Mesenchymal stem cell (in vitro differentiated cells and primary cell): ENCODE data around the gene TEX29.
A peak's percentile ranks its signal among the peaks of the same experiment; 100 is the strongest.

Experiments
- DNase-seq: peaks from one replicate; pipeline ENCODE4 v3.0.0-alpha.2; 2013
- H2AFZ ChIP-seq: one replicate; pipeline ENCODE4 v1.6.1; 2013; ENCODE audit warnings: low read depth, mild to moderate bottlenecking, control low read depth, inconsistent platforms, low read length, moderate library complexity
- H2AK5ac ChIP-seq: 2 replicates; pipeline ENCODE4 v1.6.1; 2013; ENCODE audit warnings: low read length, moderate library complexity, mild to moderate bottlenecking, inconsistent platforms; ENCODE audit not compliant: severe bottlenecking
- H2BK120ac ChIP-seq: one replicate; pipeline ENCODE4 v1.6.1; 2013; ENCODE audit warnings: low read depth, mild to moderate bottlenecking, inconsistent platforms, low read length, moderate library complexity
- H2BK12ac ChIP-seq, 2 experiments: one replicate each; pipeline ENCODE4 v1.6.1; 2013; ENCODE audit warnings: inconsistent platforms in 2 of 2, low read length in 2 of 2, mild to moderate bottlenecking in 2 of 2, moderate library complexity in 2 of 2, control low read depth in 1 of 2
- H2BK15ac ChIP-seq: one replicate; pipeline ENCODE4 v1.6.1; 2013; ENCODE audit warnings: mild to moderate bottlenecking, low read depth, inconsistent platforms; ENCODE audit not compliant: poor library complexity, severe bottlenecking
- H2BK5ac ChIP-seq: 2 replicates; pipeline ENCODE4 v1.6.1; 2013; ENCODE audit warnings: low read depth, mild to moderate bottlenecking, low read length, control low read depth, inconsistent platforms; ENCODE audit not compliant: poor library complexity, severe bottlenecking
- H3K14ac ChIP-seq, 2 experiments: one replicate each; pipeline ENCODE4 v1.6.1; 2013; ENCODE audit warnings: inconsistent platforms in 2 of 2, low read length in 2 of 2, control low read depth in 1 of 2, mild to moderate bottlenecking in 1 of 2, moderate library complexity in 1 of 2
- H3K18ac ChIP-seq, 2 experiments: one replicate each; pipeline ENCODE4 v1.6.1; 2013; ENCODE audit warnings: inconsistent platforms in 2 of 2, low read length in 2 of 2, control low read depth in 1 of 2, low read depth in 1 of 2, mild to moderate bottlenecking in 1 of 2
- H3K23ac ChIP-seq, 2 experiments: one replicate each; pipeline ENCODE4 v1.6.1; 2013; ENCODE audit warnings: inconsistent platforms in 2 of 2, low read length in 2 of 2, mild to moderate bottlenecking in 2 of 2, moderate library complexity in 2 of 2, control low read depth in 1 of 2
- H3K27ac ChIP-seq: 2 replicates; pipeline ENCODE4 v1.5.1; 2013; ENCODE audit warnings: mild to moderate bottlenecking, moderate library complexity, low read length, control low read depth, inconsistent platforms; ENCODE audit not compliant: poor library complexity, severe bottlenecking
- H3K27me3 ChIP-seq, 2 experiments: 2 replicates each; pipeline versions ENCODE4 v1.6.1 to v1.7.0; 2013; ENCODE audit warnings: low read length in 2 of 2, mild to moderate bottlenecking in 2 of 2, moderate library complexity in 2 of 2, control low read depth in 1 of 2, inconsistent platforms in 1 of 2; ENCODE audit not compliant: control insufficient read depth in 1 of 2, insufficient read depth in 1 of 2
- H3K36me3 ChIP-seq, 2 experiments: 2 replicates each; pipeline versions ENCODE4 v1.6.1 to v1.7.0; 2013; ENCODE audit warnings: low read length in 2 of 2, control low read depth in 1 of 2, inconsistent platforms in 1 of 2, low read depth in 1 of 2, mild to moderate bottlenecking in 1 of 2; ENCODE audit not compliant: insufficient read depth in 2 of 2, control insufficient read depth in 1 of 2
- H3K4ac ChIP-seq, 2 experiments: one replicate each; pipeline ENCODE4 v1.6.1; 2013; ENCODE audit warnings: inconsistent platforms in 2 of 2, low read length in 2 of 2, mild to moderate bottlenecking in 2 of 2, moderate library complexity in 2 of 2, control low read depth in 1 of 2, low read depth in 1 of 2
- H3K4me1 ChIP-seq: 2 replicates; pipeline ENCODE4 v1.6.1; 2013; ENCODE audit warnings: low read depth, low read length, control low read depth; ENCODE audit not compliant: control insufficient read depth, insufficient read depth
- H3K4me2 ChIP-seq: 2 replicates; pipeline ENCODE4 v1.6.1; 2013; ENCODE audit warnings: low read length, mild to moderate bottlenecking, inconsistent platforms; ENCODE audit not compliant: poor library complexity, severe bottlenecking
- H3K4me3 ChIP-seq, 2 experiments: 2 replicates each; pipeline versions ENCODE4 v1.5.1 to v1.7.0; 2013; ENCODE audit warnings: low read length in 2 of 2, mild to moderate bottlenecking in 2 of 2, control low read depth in 1 of 2, low read depth in 1 of 2; ENCODE audit not compliant: insufficient read depth in 1 of 2
- H3K79me1 ChIP-seq: replicated peaks from 2 replicates; pipeline ENCODE4 v1.6.1; 2013; ENCODE audit warnings: mild to moderate bottlenecking, control low read depth, low read length, inconsistent platforms; ENCODE audit not compliant: poor library complexity, severe bottlenecking
- H3K9ac ChIP-seq: 2 replicates; pipeline ENCODE4 v1.7.0; 2013; ENCODE audit warnings: mild to moderate bottlenecking, low read length, moderate library complexity
- H3K9me3 ChIP-seq: 2 replicates; pipeline ENCODE4 v1.7.0; 2013; ENCODE audit warnings: mild to moderate bottlenecking, low read length; ENCODE audit not compliant: control insufficient read depth
- H4K8ac ChIP-seq: one replicate; pipeline ENCODE4 v1.6.1; 2013; ENCODE audit warnings: inconsistent platforms, mild to moderate bottlenecking, low read length, moderate library complexity
- H4K91ac ChIP-seq: one replicate; pipeline ENCODE4 v1.6.1; 2013; ENCODE audit warnings: mild to moderate bottlenecking, low read length, inconsistent platforms
- WGBS: methylation state at CpG from one replicate; pipeline ENCODE4 v1.1.7; 2013; ENCODE audit warnings: mixed read lengths; 5-methylcytosine and 5-hydroxymethylcytosine counted together

Gene TEX29

GRCh38 chr13:111291908-111292307 lies 28.5 kb upstream of the TEX29 start:
- DNase-seq: no peak
- no peak overlapping the region for H3K18ac ChIP-seq
- H3K4me2 ChIP-seq: no peak overlapping the region
- no peak overlapping the region for H3K9ac ChIP-seq
- peak overlapping the region; percentile 21 for H4K8ac ChIP-seq
- H3K4me3 ChIP-seq: no peak overlapping the region
- 97% methylated on average over 14 of the region's 14 CpGs for WGBS
- no peak overlapping the region for H2BK15ac ChIP-seq
- no peak overlapping the region for H2BK120ac ChIP-seq
- H3K14ac ChIP-seq: no peak overlapping the region
- H3K27me3 ChIP-seq: no peaks in the 10 kb centered on the region
- no peak overlapping the region for H3K4ac ChIP-seq
- no peak overlapping the region for H2BK5ac ChIP-seq
- no peaks in the 10 kb centered on the region for H3K9me3 ChIP-seq
- peaks cover 42% of the 10 kb centered on the region for H3K79me1 ChIP-seq
- no peak overlapping the region for H2AFZ ChIP-seq
- peaks cover 3% of the 10 kb centered on the region for H3K4me1 ChIP-seq
- H2AK5ac ChIP-seq: no peak overlapping the region
- no peak overlapping the region for H3K27ac ChIP-seq
- H3K36me3 ChIP-seq: peaks cover 50 to 97% of the 10 kb centered on the region in 2 experiments
- H4K91ac ChIP-seq: no peak overlapping the region
- H2BK12ac ChIP-seq: no peak overlapping the region
- no peak overlapping the region for H3K23ac ChIP-seq

GRCh38 chr13:111292710-111293485 lies 27.5 kb upstream of the TEX29 start:
- H2AK5ac ChIP-seq: no peak overlapping the region
- H2BK5ac ChIP-seq: no peak overlapping the region
- peaks cover 44 to 97% of the 10 kb centered on the region in 2 experiments for H3K36me3 ChIP-seq
- H4K91ac ChIP-seq: no peak overlapping the region
- H3K4me2 ChIP-seq: no peak overlapping the region
- no peak overlapping the region for H3K4ac ChIP-seq
- H3K9ac ChIP-seq: no peak overlapping the region
- no peak overlapping the region for H3K18ac ChIP-seq
- no peak overlapping the region for H3K27ac ChIP-seq
- H2AFZ ChIP-seq: no peak overlapping the region
- no peaks in the 10 kb centered on the region for H3K9me3 ChIP-seq
- no peak overlapping the region for H2BK120ac ChIP-seq
- 98% methylated on average over 13 of the region's 13 CpGs for WGBS
- H4K8ac ChIP-seq: no peak overlapping the region
- no peak overlapping the region for H3K23ac ChIP-seq
- DNase-seq: no peak
- no peak overlapping the region for H2BK12ac ChIP-seq
- no peak overlapping the region for H2BK15ac ChIP-seq
- H3K79me1 ChIP-seq: peaks cover 35% of the 10 kb centered on the region
- no peak overlapping the region for H3K4me3 ChIP-seq
- H3K4me1 ChIP-seq: peaks cover 3% of the 10 kb centered on the region
- no peaks in the 10 kb centered on the region for H3K27me3 ChIP-seq
- H3K14ac ChIP-seq: no peak overlapping the region

GRCh38 chr13:111295886-111296285 lies 24.6 kb upstream of the TEX29 start:
- H3K4ac ChIP-seq: no peak overlapping the region
- no peak overlapping the region for H4K8ac ChIP-seq
- H3K9me3 ChIP-seq: no peaks in the 10 kb centered on the region
- H2BK120ac ChIP-seq: no peak overlapping the region
- no peak overlapping the region for H2AFZ ChIP-seq
- no peak overlapping the region for H3K23ac ChIP-seq
- no peak overlapping the region for H3K14ac ChIP-seq
- peaks cover 41 to 91% of the 10 kb centered on the region in 2 experiments for H3K36me3 ChIP-seq
- H3K79me1 ChIP-seq: peaks cover 37% of the 10 kb centered on the region
- no peak overlapping the region for H4K91ac ChIP-seq
- H3K18ac ChIP-seq: no peak overlapping the region
- H2BK5ac ChIP-seq: no peak overlapping the region
- H3K4me3 ChIP-seq: no peak overlapping the region
- no peak overlapping the region for H2BK12ac ChIP-seq
- peaks cover 3% of the 10 kb centered on the region for H3K4me1 ChIP-seq
- H3K27ac ChIP-seq: no peak overlapping the region
- H3K27me3 ChIP-seq: no peaks in the 10 kb centered on the region
- 96% methylated on average over 9 of the region's 9 CpGs for WGBS
- no peak overlapping the region for H2BK15ac ChIP-seq
- DNase-seq: no peak
- no peak overlapping the region for H2AK5ac ChIP-seq
- no peak overlapping the region for H3K4me2 ChIP-seq
- H3K9ac ChIP-seq: no peak overlapping the region

- H2AFZ ChIP-seq: no peak overlapping the region
- H3K4me3 ChIP-seq: no peak overlapping the region
- H3K4me1 ChIP-seq: no peaks in the 10 kb centered on the region
- no peak overlapping the region for H2BK12ac ChIP-seq
- H2BK5ac ChIP-seq: no peak overlapping the region
- H4K91ac ChIP-seq: no peak overlapping the region
- H2AK5ac ChIP-seq: no peak overlapping the region
- no peak overlapping the region for H3K4me2 ChIP-seq
- no peak overlapping the region for H3K4ac ChIP-seq
- no peak overlapping the region for H3K23ac ChIP-seq
- peaks cover 32% of the 10 kb centered on the region for H3K79me1 ChIP-seq
- no peaks in the 10 kb centered on the region for H3K27me3 ChIP-seq
- H3K14ac ChIP-seq: no peak overlapping the region
- no peak overlapping the region for H3K27ac ChIP-seq
- no peak overlapping the region for H3K18ac ChIP-seq
- H3K9ac ChIP-seq: no peak overlapping the region
- WGBS: 96% methylated on average over 2 of the region's 6 CpGs
- H2BK120ac ChIP-seq: no peak overlapping the region
- H3K36me3 ChIP-seq: peaks cover 40 to 90% of the 10 kb centered on the region in 2 experiments
- H3K9me3 ChIP-seq: no peaks in the 10 kb centered on the region
- H2BK15ac ChIP-seq: no peak overlapping the region
- no peak for DNase-seq
- H4K8ac ChIP-seq: no peak overlapping the region
Measured at GRCh38 chr13:111296417-111296816, 24.0 kb upstream of the TEX29 start.
